HG03520 (cell line): ENCODE data around the gene RIN3.
"Not testable (repeated sequence)": the region's sequence is repeated elsewhere in the genome, so short reads cannot be mapped to it uniquely, and the experiment has no call there.

Experiments
- ATAC-seq: cut with Tn5 transposase; IDR thresholded peaks from one replicate; pipeline ENCODE4 v1.9.1; 2021; ENCODE audit warnings: mild to moderate bottlenecking, moderate library complexity; ENCODE audit not compliant: unreplicated experiment

RIN3 gene

GRCh38 chr14:92619671-92620456 lies 106.3 kb downstream of the RIN3 start:
- ATAC-seq, result no peak

DNA sequence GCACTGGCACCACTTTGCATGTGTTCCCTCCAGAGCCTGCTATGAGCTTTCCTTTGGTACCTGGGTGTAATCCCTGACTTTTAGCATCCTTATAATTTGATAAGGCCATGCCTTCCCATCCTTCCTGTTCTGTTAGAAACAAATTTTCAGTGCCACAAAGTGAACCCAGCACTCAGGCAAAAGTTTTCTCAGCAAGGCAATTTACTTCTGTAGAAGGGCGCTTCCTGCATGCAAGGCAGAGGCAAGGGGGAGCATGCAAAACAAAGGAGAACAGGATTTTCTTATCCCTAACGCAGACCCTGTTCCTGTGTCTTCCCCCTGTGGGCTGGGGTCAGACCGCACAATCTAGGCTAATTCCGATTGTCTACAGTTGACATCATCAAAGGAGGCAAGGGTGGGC lies 108.7 kb downstream of the RIN3 start:
- ATAC-seq, result no peak

- ATAC-seq, result no peak
Measured at GRCh38 chr14:92624764-92625163, 111.2 kb downstream of the RIN3 start.

DNA sequence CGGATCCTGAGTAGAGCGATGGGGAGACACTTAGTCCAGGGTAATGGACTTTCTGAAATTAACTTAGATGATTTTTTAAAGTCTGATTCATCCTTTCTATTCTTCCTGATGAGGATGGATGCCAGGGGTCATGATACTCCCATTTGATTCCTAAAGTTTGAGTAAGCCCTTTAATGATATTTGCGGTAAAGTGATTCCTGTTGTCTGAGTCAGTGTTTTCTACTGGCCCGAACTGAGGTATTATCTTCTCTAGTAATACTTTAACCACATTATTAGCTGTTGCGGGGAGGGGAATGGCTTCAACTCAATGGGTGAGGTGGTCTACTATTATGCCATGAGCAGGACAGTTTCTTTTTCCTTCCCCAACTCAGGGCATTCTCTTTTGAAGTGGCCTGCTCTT lies 111.6 kb downstream of the RIN3 start:
- ATAC-seq, result no peak

- no peak for ATAC-seq
Measured at GRCh38 chr14:92626041-92626440, 112.5 kb downstream of the RIN3 start.

GRCh38 chr14:92627707-92628215 lies 114.2 kb downstream of the RIN3 start:
- no peak for ATAC-seq

GRCh38 chr14:92628636-92629035 lies 115.1 kb downstream of the RIN3 start:
- ATAC-seq, result no peak

GRCh38 chr14:92630367-92630766 lies 116.8 kb downstream of the RIN3 start:
- no peak for ATAC-seq

- no peak for ATAC-seq
Measured at GRCh38 chr14:92631098-92631497, 117.5 kb downstream of the RIN3 start.

GRCh38 chr14:92632546-92633273 lies 119.1 kb downstream of the RIN3 start:
- no peak for ATAC-seq

DNA sequence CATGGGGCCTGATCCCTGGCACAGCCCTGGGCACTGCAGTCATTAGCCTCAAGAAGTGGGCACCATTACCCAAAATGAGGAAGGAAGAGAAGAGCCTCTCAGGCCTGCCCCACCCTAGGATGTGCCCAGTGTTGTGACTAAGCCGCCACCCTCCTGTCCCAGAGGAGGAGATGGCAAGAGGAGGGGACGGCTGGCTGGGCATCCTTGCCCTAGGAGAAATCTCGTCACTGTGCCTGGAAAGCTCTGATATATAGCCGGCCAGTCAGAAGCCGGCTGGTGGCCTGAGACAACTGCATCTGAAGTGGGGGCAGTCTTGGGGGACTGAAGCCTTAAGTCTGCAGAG lies 119.7 kb downstream of the RIN3 start:
- ATAC-seq, result no peak

DNA sequence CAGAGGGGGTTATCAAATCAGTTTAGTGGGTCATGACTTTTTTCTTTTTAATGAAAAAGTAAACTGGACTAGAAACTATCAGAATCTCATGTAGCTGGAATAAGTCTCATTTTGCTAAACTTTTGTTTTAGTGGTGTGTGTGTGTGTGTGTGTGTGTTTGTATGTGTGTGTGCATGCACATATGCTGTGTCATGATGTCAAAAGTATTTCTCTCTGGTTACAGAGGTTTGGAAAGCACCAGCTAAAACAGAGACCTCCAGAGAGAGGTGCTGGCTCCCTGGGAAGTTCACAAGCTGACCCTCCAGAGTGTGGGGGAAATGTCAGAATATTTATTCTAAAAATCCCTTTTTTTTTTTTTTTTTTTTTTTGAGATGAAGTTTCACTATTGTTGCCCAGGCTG lies 120.1 kb downstream of the RIN3 start:
- no peak for ATAC-seq

DNA sequence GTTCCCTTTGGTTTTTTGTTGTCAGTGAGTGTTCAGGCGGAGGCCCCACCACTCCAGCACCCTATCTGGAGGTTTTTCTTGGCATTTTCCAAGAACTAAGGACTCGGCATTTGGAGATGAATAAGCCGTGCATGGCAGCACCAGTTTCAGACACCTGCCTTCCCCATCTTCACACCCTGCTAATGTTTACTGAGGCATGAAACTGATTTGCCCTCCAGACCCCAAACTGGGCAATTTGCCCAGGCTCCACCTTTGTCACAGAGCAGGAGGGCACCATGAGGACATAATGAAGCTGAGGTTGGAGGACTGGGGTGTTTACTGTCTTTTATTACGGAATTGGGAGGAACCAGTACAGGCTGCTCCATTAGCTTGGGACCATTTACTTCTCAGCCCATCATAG lies 121.5 kb downstream of the RIN3 start:
- ATAC-seq, result no peak

GRCh38 chr14:92635896-92636295 lies 122.3 kb downstream of the RIN3 start:
- ATAC-seq, result no peak

- no peak for ATAC-seq
Measured at GRCh38 chr14:92637228-92637627, 123.6 kb downstream of the RIN3 start.

GRCh38 chr14:92637864-92638263 lies 124.3 kb downstream of the RIN3 start:
- ATAC-seq, result no peak

- no peak for ATAC-seq
Measured at GRCh38 chr14:92638266-92638665, 124.7 kb downstream of the RIN3 start.

DNA sequence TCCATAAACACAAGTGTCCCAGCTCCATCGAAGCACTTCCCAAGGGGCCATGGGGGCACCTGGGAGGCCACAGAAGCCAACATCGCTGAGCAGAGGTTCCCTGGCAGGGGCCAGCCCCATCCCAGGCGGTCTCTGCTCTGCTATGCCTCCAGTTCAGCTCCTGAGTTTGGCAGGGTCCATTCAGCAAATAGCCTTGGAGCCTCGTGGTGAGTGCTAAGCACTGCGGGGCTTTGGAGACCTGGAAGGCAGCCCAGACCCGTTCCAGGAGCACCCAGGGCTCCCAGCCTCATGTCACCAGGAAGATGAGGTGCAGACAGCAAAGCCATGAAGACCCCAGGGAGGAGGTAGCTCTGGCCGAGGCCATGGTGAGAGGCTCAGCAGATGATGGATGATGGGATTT lies 125.3 kb downstream of the RIN3 start:
- no peak for ATAC-seq

GRCh38 chr14:92639472-92640117 lies 126.0 kb downstream of the RIN3 start:
- ATAC-seq, result not testable (repeated sequence)

- ATAC-seq, result no peak
Measured at GRCh38 chr14:92641306-92641705, 127.7 kb downstream of the RIN3 start.

DNA sequence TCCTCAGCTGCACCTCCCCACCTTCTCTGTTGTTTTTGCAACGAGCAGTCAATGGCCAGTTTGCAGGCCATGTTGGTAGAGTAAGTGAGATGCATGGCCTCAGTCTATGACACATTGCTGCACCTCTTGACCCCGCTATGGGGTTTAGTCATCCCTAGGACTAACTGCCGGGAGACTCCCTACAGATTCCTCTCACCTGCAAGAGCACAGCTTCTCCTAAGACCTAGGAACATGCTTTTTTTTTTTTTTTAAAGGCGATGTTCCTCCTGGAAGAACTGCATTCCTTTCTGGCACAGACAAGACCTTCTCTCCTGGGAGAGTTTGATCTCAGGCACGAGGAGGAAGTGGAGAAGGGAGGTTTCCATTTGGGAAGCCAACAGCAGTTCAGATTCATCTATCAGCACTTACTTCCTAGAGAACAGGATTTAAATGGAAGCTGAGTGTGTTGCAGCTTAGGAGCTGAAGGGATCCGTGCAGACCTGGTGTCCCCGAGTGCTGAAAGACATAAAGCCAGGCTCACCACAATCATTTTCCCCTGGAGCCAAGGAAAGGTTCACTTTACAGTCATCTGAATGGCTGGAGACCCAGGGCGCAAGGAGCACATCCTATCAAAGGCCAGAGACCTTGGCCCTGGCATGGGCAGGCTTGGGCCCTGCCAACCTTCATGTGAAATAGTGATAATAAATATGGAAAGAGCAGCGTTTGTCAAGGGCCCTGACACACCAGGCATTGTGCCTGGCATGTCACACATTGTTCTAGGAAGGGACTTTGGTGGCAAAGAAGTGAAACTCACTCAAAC lies 130.8 kb downstream of the RIN3 start:
- no peak for ATAC-seq
